Lower leg skin (tissue), 3 donors: ENCODE results near the gene CHPT1.

Source experiments
- CTCF ChIP-seq, 3 donors: fragments of 450-650 bp; IDR thresholded peaks; one replicate each; pipeline ENCODE4 v1.5.1; 2016; ENCODE audit warnings: antibody characterized with exemption in 3 of 3, mild to moderate bottlenecking in 3 of 3, moderate library complexity in 2 of 3
- POLR2A ChIP-seq, 2 donors: fragments of 450-650 bp; IDR thresholded peaks; one replicate each; pipeline ENCODE4 v1.6.1; 2016 to 2017; ENCODE audit warnings: antibody characterized with exemption in 2 of 2, mild to moderate bottlenecking in 1 of 2, moderate library complexity in 1 of 2

GRCh38 chr12:101647711-101648110 is 49.7 kb upstream of the CHPT1 start:
- TF ChIP-seq POLR2A (IDR thresholded peaks at IDR 0.05) (no peak), CTCF (IDR thresholded peaks at IDR 0.05) (no peak)
